CD4-positive, alpha-beta T cell treated with Interleukin-17A for 4 hours (primary cell): ENCODE results near the gene VPS36.
"Not testable (repeated sequence)": the region's sequence is repeated elsewhere in the genome, so short reads cannot be mapped to it uniquely, and the experiment has no call there.

Source experiments
- DNase-seq: peaks from one replicate; pipeline ENCODE4 v3.0.0-alpha.2; 2020; ENCODE audit warnings: mixed read lengths

The VPS36 gene

DNA sequence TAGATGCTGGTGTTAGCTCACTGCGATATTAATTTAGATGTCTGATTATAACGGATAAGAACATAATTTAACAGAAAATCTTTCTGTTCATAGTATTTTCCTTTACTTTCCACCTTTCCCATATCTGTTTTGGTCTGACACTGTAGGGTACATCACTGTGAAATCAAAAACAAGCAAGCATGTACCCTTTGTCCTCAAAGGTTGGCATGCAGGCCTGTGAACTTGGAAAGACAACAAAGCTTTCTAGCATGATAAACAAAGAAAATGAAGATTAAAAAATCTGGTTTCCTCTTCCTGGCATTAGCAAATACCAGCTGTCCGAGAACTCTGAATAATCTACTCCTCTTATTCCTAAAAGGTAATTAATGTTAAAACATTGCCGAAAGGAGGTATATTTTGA lies 76.0 kb downstream of the VPS36 start:
- DNase-seq = no peak

DNA sequence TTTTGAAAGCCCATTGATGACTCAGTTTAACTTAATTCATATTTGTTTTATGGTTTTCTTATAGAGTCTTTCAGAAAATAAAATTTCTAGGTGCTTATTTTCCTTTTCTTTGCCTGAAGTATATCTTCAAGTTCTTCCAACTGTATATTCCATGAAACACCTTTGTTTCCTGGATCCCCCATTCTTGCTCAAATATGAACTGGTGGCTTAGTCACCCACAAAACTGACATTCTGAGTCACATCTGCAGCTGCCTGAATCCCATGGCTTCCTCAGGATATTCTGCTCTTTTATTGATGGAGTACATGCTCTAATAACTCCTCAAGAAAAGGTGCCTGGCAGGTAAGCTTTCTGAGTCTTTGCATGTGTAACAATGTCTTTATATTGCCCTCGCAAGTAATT lies 77.2 kb downstream of the VPS36 start:
- DNase-seq = not testable (repeated sequence)

DNA sequence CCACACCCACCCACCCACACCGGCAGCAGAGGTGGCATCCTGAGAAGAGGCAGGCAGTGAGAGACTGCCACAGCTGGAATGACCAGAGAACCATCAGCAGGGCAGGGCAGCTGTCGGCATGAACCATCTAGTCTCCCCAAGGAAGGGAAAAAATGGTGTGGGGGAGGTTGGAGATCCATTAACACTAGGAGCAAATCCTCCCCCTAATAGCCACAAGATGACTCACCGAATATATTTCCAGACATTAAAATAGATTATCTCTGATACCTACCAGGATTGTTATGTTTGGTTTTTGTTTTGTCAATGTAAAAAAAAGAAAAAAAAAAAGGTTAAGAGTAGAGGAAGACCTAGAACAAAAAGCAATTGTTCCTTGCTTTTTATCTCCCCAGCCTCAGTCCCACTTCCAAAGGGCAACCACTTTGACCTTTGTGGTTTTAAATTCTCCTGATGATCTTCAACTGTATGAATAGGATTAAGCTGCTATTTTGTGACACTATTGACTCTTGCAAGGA lies 78.6 kb downstream of the VPS36 start:
- no peak for DNase-seq

DNA sequence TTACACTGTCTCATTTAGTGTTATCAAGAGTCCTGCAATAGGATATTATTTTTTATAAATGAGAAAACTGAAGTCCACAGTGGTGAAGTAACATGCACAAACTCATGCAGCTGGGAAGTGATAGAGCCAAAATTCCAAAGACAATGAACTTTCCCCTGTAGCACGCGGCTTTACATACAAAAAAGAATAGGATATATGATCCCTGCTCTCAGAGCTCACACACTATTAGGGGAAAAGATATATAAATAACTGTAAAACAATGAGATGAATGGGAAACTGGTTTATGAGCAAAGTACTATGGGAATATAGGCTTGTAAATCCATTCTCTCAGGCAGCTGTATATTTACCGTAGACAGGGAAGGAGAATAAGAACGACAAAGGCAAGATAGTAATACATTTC lies 84.1 kb downstream of the VPS36 start:
- DNase-seq = no peak
